ENCODE results near the gene GALNT18.

GALNT18 gene

GRCh38 chr11:11268119-11268518 is 353.7 kb downstream of the GALNT18 start:
- no peak for DNase-seq (ENCODE audit: low spot score)

GRCh38 chr11:11267312-11267711 is 354.5 kb downstream of the GALNT18 start:
- no peak for DNase-seq (ENCODE audit: low spot score)

GRCh38 chr11:11265994-11266606 is 355.7 kb downstream of the GALNT18 start:
- DNase-seq (ENCODE audit: low spot score): peak; percentile 35

GRCh38 chr11:11265320-11265719 is 356.5 kb downstream of the GALNT18 start:
- DNase-seq (ENCODE audit: low spot score): no peak

- DNase-seq (ENCODE audit: low spot score): no peak
Measured at GRCh38 chr11:11263238-11264005, 358.4 kb downstream of the GALNT18 start.

- DNase-seq (ENCODE audit: low spot score): no peak
Measured at GRCh38 chr11:11262171-11262920, 359.5 kb downstream of the GALNT18 start.

- no peak for DNase-seq (ENCODE audit: low spot score)
Measured at GRCh38 chr11:11261629-11262028, 360.2 kb downstream of the GALNT18 start.

GRCh38 chr11:11260903-11261302 is 360.9 kb downstream of the GALNT18 start:
- no peak for DNase-seq (ENCODE audit: low spot score)

- no peak for DNase-seq (ENCODE audit: low spot score)
Measured at GRCh38 chr11:11253995-11254394, 367.8 kb downstream of the GALNT18 start.

GRCh38 chr11:11253497-11253896 is 368.3 kb downstream of the GALNT18 start:
- DNase-seq (ENCODE audit: low spot score): no peak

GRCh38 chr11:11252403-11252802 is 369.4 kb downstream of the GALNT18 start:
- DNase-seq (ENCODE audit: low spot score): no peak

- DNase-seq (ENCODE audit: low spot score): no peak
Measured at GRCh38 chr11:11251394-11251970, 370.3 kb downstream of the GALNT18 start.

GRCh38 chr11:11250470-11250869 is 371.3 kb downstream of the GALNT18 start:
- no peak for DNase-seq (ENCODE audit: low spot score)

- DNase-seq (ENCODE audit: low spot score): no peak
Measured at GRCh38 chr11:11247576-11247975, 374.2 kb downstream of the GALNT18 start.

- no peak for DNase-seq (ENCODE audit: low spot score)
Measured at GRCh38 chr11:11247086-11247485, 374.7 kb downstream of the GALNT18 start.

GRCh38 chr11:11246166-11246565 is 375.6 kb downstream of the GALNT18 start:
- no peak for DNase-seq (ENCODE audit: low spot score)

- DNase-seq (ENCODE audit: low spot score): no peak
Measured at GRCh38 chr11:11245453-11245852, 376.4 kb downstream of the GALNT18 start.

GRCh38 chr11:11244470-11245080 is 377.2 kb downstream of the GALNT18 start:
- DNase-seq (ENCODE audit: low spot score): no peak

GRCh38 chr11:11243590-11244469 is 378.0 kb downstream of the GALNT18 start:
- DNase-seq (ENCODE audit: low spot score): no peak

- DNase-seq (ENCODE audit: low spot score): no peak
Measured at GRCh38 chr11:11243209-11243589, 378.6 kb downstream of the GALNT18 start.

- DNase-seq (ENCODE audit: low spot score): no peak
Measured at GRCh38 chr11:11241284-11241683, 380.5 kb downstream of the GALNT18 start.

Data from hematopoietic multipotent progenitor cell treated with erythropoietin and hydrocortisone succinate and interleukin-3 and kit ligand, for 17 days (in vitro differentiated cells).